Middle frontal gyrus (tissue), 1 donor: ENCODE results near the gene BTBD17.

ENCODE experiments used
- DNase-seq: peaks from one replicate; pipeline ENCODE4 v3.0.0-alpha.2; 2015; ENCODE audit warnings: low spot score; ENCODE audit errors: extremely low spot score

The BTBD17 gene

GRCh38 chr17:74387365-74388218 is 25.9 kb upstream of the BTBD17 start:
- no peak for DNase-seq

- DNase-seq = no peak
Measured at GRCh38 chr17:74386386-74386785, 24.7 kb upstream of the BTBD17 start.

GRCh38 chr17:74385201-74385600 is 23.5 kb upstream of the BTBD17 start:
- no peak for DNase-seq

- no peak for DNase-seq
Measured at GRCh38 chr17:74383141-74383540, 21.5 kb upstream of the BTBD17 start.

- no peak for DNase-seq
Measured at GRCh38 chr17:74380959-74381808, 19.5 kb upstream of the BTBD17 start.

- DNase-seq = no peak
Measured at GRCh38 chr17:74380086-74380958, 18.7 kb upstream of the BTBD17 start.

- peak; percentile 54 for DNase-seq
Measured at GRCh38 chr17:74379495-74380085, 17.9 kb upstream of the BTBD17 start.

- no peak for DNase-seq
Measured at GRCh38 chr17:74374858-74375257, 13.2 kb upstream of the BTBD17 start.

- DNase-seq = peak; percentile 63
Measured at GRCh38 chr17:74373838-74374606, 12.4 kb upstream of the BTBD17 start.

GRCh38 chr17:74372426-74372825 is 10.8 kb upstream of the BTBD17 start:
- DNase-seq = no peak

GRCh38 chr17:74371653-74372147 is 10.0 kb upstream of the BTBD17 start:
- no peak for DNase-seq

GRCh38 chr17:74369665-74370490 is 8.2 kb upstream of the BTBD17 start:
- no peak for DNase-seq

- DNase-seq = no peak
Measured at GRCh38 chr17:74369221-74369620, 7.6 kb upstream of the BTBD17 start.

GRCh38 chr17:74368341-74369081 is 6.8 kb upstream of the BTBD17 start:
- DNase-seq = peak; percentile 54

- DNase-seq = no peak
Measured at GRCh38 chr17:74367206-74367605, 5.5 kb upstream of the BTBD17 start, which contains the start of gene GPR142. GPR142 (plus strand) TSS chr17:74367506; CDS start chr17:74369541, 2,035 bp downstream.

GRCh38 chr17:74362810-74363498 is 1.3 kb upstream of the BTBD17 start:
- no peak for DNase-seq

- DNase-seq = no peak
Measured at GRCh38 chr17:74362069-74362405, 369 bp upstream of the BTBD17 start.

GRCh38 chr17:74360899-74361229 is 804 bp downstream of the BTBD17 start:
- no peak for DNase-seq
